Adrenal gland (tissue), 5 donors: ENCODE data around the gene IL1RAP.

Source experiments
- POLR2A ChIP-seq, 2 donors: fragments of 450-650 bp; IDR thresholded peaks; one replicate each; pipeline ENCODE4 v1.6.1; 2017; ENCODE audit warnings: antibody characterized with exemption in 2 of 2, mild to moderate bottlenecking in 2 of 2, moderate library complexity in 1 of 2
- TF ChIP-seq, protein P1 (sequence below), 6 experiments: fragments of 450-650 bp in 4 of 6; fragments of 200-600 bp in 2 of 6; sonication (generic) in 1 of 6; IDR thresholded peaks; 1 replicate in 5 of 6; 2 replicates in 1 of 6; pipeline versions ENCODE4 v1.5.1 to v1.8.0; 2016 to 2021; ENCODE audit warnings: antibody characterized with exemption in 6 of 6, mild to moderate bottlenecking in 2 of 6, moderate library complexity in 1 of 6
- donor health status: DM: no; HTN: no; CAD: no.

- TF ChIP-seq, protein P1, sequence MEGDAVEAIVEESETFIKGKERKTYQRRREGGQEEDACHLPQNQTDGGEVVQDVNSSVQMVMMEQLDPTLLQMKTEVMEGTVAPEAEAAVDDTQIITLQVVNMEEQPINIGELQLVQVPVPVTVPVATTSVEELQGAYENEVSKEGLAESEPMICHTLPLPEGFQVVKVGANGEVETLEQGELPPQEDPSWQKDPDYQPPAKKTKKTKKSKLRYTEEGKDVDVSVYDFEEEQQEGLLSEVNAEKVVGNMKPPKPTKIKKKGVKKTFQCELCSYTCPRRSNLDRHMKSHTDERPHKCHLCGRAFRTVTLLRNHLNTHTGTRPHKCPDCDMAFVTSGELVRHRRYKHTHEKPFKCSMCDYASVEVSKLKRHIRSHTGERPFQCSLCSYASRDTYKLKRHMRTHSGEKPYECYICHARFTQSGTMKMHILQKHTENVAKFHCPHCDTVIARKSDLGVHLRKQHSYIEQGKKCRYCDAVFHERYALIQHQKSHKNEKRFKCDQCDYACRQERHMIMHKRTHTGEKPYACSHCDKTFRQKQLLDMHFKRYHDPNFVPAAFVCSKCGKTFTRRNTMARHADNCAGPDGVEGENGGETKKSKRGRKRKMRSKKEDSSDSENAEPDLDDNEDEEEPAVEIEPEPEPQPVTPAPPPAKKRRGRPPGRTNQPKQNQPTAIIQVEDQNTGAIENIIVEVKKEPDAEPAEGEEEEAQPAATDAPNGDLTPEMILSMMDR (IDR thresholded peaks at IDR 0.05), result no peak
- TF ChIP-seq POLR2A (IDR thresholded peaks at IDR 0.05), result no peak
These were observed 17.5 kb downstream of the IL1RAP start for GRCh38 chr3:190531406-190531805.
